Esophagus muscularis mucosa (tissue), 4 donors: Measurements from ENCODE around the gene DCLK2.

Experiments
- CTCF ChIP-seq, 3 experiments: fragments of 200-600 bp in 2 of 3; fragments of 450-650 bp in 1 of 3; sonication (generic) in 2 of 3; IDR thresholded peaks; one replicate each; pipeline ENCODE4 v1.5.1; 2017 to 2019; ENCODE audit warnings: antibody characterized with exemption in 3 of 3, mild to moderate bottlenecking in 2 of 3, moderate library complexity in 1 of 3
- EP300 ChIP-seq: sonication (generic); formaldehyde crosslinking; IDR thresholded peaks from one replicate; pipeline ENCODE4 v1.6.1; 2017; ENCODE audit warnings: antibody characterized with exemption
- POLR2A ChIP-seq: fragments of 450-650 bp; IDR thresholded peaks from one replicate; pipeline ENCODE4 v1.6.1; 2017; ENCODE audit warnings: antibody characterized with exemption, moderate library complexity, mild to moderate bottlenecking, low read depth
- POLR2AphosphoS5 ChIP-seq, 2 donors: sonication (generic); formaldehyde crosslinking; IDR thresholded peaks; one replicate each; pipeline ENCODE4 v1.6.1; 2017; ENCODE audit warnings: antibody characterized with exemption in 2 of 2

DNA sequence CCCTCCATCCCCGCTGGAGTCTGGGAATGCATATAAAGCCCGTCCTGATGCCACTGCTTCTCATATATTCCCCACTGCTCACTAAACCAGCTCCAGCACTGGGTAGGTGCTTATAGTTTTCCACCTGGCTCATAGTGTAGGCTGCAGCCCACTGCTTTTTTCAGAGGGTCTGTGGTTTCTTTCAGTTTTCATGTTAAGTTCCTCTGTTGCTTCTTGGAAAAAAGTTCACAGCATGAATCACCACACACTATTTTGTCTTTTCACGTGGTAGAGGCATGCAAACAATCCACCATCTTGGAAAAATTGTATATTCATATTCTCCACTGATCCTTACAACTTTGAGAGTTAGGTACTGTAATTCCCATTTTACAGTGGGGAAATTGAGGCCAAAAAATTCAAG, 39.4 kb downstream of the DCLK2 start:
- TF ChIP-seq CTCF (IDR thresholded peaks at IDR 0.05) (no peak), POLR2A (no peak), POLR2AphosphoS5 (IDR thresholded peaks at IDR 0.05) (no peak), EP300 (no peak)
